Breast epithelium (tissue), 3 donors: Measurements from ENCODE around the gene MOCS2.

ENCODE experiments used
- CTCF ChIP-seq, 3 donors: fragments of 450-650 bp; IDR thresholded peaks; one replicate each; pipeline ENCODE4 v1.5.1; 2016 to 2017; ENCODE audit warnings: antibody characterized with exemption in 3 of 3, mild to moderate bottlenecking in 3 of 3, moderate library complexity in 3 of 3
- POLR2A ChIP-seq: fragments of 450-650 bp; IDR thresholded peaks from one replicate; pipeline ENCODE4 v1.6.1; 2016; ENCODE audit warnings: antibody characterized with exemption, mild to moderate bottlenecking, moderate library complexity

- TF ChIP-seq CTCF (IDR thresholded peaks at IDR 0.05) (no peak), POLR2A (no peak)
Measured at GRCh38 chr5:53118879-53119278, 9.3 kb upstream of the MOCS2 start.
